Gastroesophageal sphincter (tissue), 4 donors: Measurements from ENCODE around the gene CSMD2. TPM values are rescaled to one million over a fixed set of nuclear protein-coding genes. Genes with fewer than 3 reads are reported as not detected.

ENCODE experiments used
- ATAC-seq: fragments of 150-250 bp; one replicate; pipeline ENCODE4 v1.9.1; 2016; ENCODE audit warnings: mild to moderate bottlenecking, moderate library complexity
- H3K27ac ChIP-seq, 4 donors: fragments of 200-600 bp; sonication (generic) in 3 of 4; 1 replicate in 3 of 4; 2 replicates in 1 of 4; pipeline ENCODE4 v1.5.1; 2016 to 2019
- H3K27me3 ChIP-seq: fragments of 200-600 bp; sonication (generic); one replicate; pipeline ENCODE4 v1.5.1; 2019
- H3K36me3 ChIP-seq, 2 donors: fragments of 200-600 bp; sonication (generic); one replicate each; pipeline ENCODE4 v1.5.1; 2019; ENCODE audit warnings: control low read depth in 1 of 2
- H3K4me1 ChIP-seq, 3 donors: fragments of 200-600 bp; sonication (generic); 1 replicate in 2 of 3; 2 replicates in 1 of 3; pipeline ENCODE4 v1.5.1; 2016 to 2019; ENCODE audit warnings: control low read depth in 2 of 3
- H3K4me3 ChIP-seq, 2 donors: fragments of 200-600 bp; sonication (generic); one replicate each; pipeline ENCODE4 v1.5.1; 2019; ENCODE audit warnings: mild to moderate bottlenecking in 1 of 2, moderate library complexity in 1 of 2
- H3K9me3 ChIP-seq, 3 donors: fragments of 200-600 bp; sonication (generic); one replicate each; pipeline ENCODE4 v1.5.1; 2017 to 2019; ENCODE audit warnings: control low read depth in 2 of 3
- EP300 ChIP-seq: sonication (generic); formaldehyde crosslinking; IDR thresholded peaks from one replicate; pipeline ENCODE4 v1.6.1; 2017; ENCODE audit warnings: antibody characterized with exemption, mild to moderate bottlenecking
- POLR2A ChIP-seq, 2 donors: fragments of 450-650 bp; IDR thresholded peaks; one replicate each; pipeline ENCODE4 v1.6.1; 2017; ENCODE audit warnings: antibody characterized with exemption in 2 of 2, mild to moderate bottlenecking in 2 of 2, moderate library complexity in 1 of 2
- POLR2AphosphoS5 ChIP-seq: sonication (generic); formaldehyde crosslinking; IDR thresholded peaks from one replicate; pipeline ENCODE4 v1.6.1; 2017; ENCODE audit warnings: antibody characterized with exemption
- WGBS, 2 donors: methylation state at CpG; one replicate each; pipeline ENCODE4 v1.1.5; 2018; ENCODE audit warnings: low coverage in 1 of 2; 5-methylcytosine and 5-hydroxymethylcytosine counted together
- total RNA-seq, 4 donors: library from RNA; depleted of rRNA; stranded (reverse); fragments of >200 nt; gene quantifications; one replicate each; pipeline ENCODE4 v1.1.0, GENCODE V29; 2016
- TF ChIP-seq, protein P1 (sequence below), 4 experiments: fragments of 200-600 bp in 2 of 4; fragments of 450-650 bp in 2 of 4; sonication (generic) in 1 of 4; IDR thresholded peaks; one replicate each; pipeline ENCODE4 v1.5.1; 2017 to 2019; ENCODE audit warnings: antibody characterized with exemption in 4 of 4, mild to moderate bottlenecking in 2 of 4, moderate library complexity in 2 of 4

Gene CSMD2
- total RNA-seq, 4 donors from 2014 or later, result 0.22 to 2.5 (median 0.37) TPM

DNA sequence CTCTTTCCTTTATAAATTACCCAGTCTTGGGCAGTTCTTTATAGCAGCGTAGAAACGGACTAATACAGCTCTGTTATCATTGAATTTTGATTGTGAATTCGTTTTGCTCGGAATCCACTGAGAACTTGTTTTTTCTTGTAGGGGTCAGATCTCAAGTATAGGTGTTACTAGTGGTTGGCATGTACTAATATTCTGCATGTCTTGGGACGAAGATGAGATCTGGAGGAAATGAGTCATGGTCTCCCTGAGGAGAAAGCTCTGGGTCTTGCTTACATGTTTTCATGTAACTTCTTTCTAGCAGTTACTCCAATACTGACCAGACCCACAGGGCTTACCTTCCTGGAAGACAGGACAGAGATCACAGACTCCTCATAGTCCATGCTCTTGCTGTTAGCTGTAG, 662.3 kb downstream of the CSMD2 start:
- no peak for ATAC-seq
- Histone ChIP-seq H3K4me1 (no peaks in the 10 kb centered on the region), H3K9me3 (peaks cover 0 to 9% (median 0%) of the 10 kb centered on the region in 3 donors), H3K36me3 (peaks cover 0 to 11% of the 10 kb centered on the region in 2 donors), H3K4me3 (no peak overlapping the region), H3K27me3 (no peaks in the 10 kb centered on the region), H3K27ac (no peak overlapping the region)
- WGBS, 2 donors, result 51 to 82% methylated on average over 5 of the region's 5 CpGs
- TF ChIP-seq POLR2A (IDR thresholded peaks at IDR 0.05), result no peak
- no peak for TF ChIP-seq EP300
- TF ChIP-seq POLR2AphosphoS5, result no peak
- TF ChIP-seq, protein P1, sequence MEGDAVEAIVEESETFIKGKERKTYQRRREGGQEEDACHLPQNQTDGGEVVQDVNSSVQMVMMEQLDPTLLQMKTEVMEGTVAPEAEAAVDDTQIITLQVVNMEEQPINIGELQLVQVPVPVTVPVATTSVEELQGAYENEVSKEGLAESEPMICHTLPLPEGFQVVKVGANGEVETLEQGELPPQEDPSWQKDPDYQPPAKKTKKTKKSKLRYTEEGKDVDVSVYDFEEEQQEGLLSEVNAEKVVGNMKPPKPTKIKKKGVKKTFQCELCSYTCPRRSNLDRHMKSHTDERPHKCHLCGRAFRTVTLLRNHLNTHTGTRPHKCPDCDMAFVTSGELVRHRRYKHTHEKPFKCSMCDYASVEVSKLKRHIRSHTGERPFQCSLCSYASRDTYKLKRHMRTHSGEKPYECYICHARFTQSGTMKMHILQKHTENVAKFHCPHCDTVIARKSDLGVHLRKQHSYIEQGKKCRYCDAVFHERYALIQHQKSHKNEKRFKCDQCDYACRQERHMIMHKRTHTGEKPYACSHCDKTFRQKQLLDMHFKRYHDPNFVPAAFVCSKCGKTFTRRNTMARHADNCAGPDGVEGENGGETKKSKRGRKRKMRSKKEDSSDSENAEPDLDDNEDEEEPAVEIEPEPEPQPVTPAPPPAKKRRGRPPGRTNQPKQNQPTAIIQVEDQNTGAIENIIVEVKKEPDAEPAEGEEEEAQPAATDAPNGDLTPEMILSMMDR (IDR thresholded peaks at IDR 0.05), result no peak

DNA sequence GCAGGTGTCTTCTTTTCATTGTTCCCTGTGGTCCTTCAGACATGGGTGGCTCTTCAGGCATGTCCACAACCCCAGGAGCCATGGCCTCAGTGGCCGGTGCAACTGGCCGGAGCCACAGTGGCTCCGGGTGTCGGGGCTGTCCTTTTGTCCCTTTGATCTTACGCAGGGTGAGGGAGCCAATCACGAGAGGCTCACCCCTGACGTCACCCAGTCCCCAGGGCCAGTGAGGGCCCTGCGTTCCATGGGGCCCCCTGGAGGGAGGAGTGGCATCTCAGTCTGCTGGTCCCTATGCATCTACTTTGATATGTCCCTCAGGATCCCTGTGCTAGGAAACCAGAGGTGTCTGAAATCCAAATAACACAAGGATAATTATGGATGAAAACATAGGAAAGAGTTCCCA, 663.3 kb downstream of the CSMD2 start:
- Histone ChIP-seq H3K4me1 (no peaks in the 10 kb centered on the region), H3K9me3 (peaks cover 0 to 18% (median 0%) of the 10 kb centered on the region in 3 donors), H3K36me3 (peaks cover 0 to 20% of the 10 kb centered on the region in 2 donors), H3K27me3 (no peaks in the 10 kb centered on the region), H3K4me3 (no peak overlapping the region), H3K27ac (no peak overlapping the region)
- no CpG with 5 or more reads among the region's 8 CpGs for WGBS, 2 donors
- TF ChIP-seq, protein P1 (IDR thresholded peaks at IDR 0.05), result no peak
- TF ChIP-seq POLR2AphosphoS5 (no peak), POLR2A (IDR thresholded peaks at IDR 0.05) (no peak)
- ATAC-seq, result no peak

DNA sequence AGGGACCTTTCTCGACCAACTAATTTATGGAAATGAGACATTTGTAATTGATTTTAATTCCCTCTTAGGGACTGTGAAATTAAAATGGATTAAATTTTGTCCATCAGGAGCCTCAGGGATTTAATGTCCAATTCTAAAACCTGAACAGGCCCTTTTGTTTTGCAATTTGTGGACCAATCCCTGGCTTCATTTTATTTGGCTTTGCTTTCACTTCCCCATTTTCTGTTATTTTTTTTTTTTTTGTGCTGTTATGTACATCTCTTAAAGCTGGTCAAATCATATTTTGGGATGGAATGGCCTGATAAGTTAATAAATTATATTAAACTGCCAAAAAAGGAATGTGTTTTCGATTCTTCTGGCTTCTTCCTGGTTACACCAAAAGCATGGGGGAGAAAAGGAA, 663.7 kb downstream of the CSMD2 start:
- Histone ChIP-seq H3K36me3 (peaks cover 0 to 24% of the 10 kb centered on the region in 2 donors), H3K9me3 (peaks cover 0 to 22% (median 0%) of the 10 kb centered on the region in 3 donors), H3K4me1 (no peaks in the 10 kb centered on the region), H3K27ac (no peak overlapping the region), H3K4me3 (no peak overlapping the region), H3K27me3 (no peaks in the 10 kb centered on the region)
- ATAC-seq, result no peak
- WGBS, 2 donors, result 83 to 93% methylated on average over 1 to 2 of the region's 2 CpGs
- TF ChIP-seq EP300 (no peak), POLR2AphosphoS5 (no peak), POLR2A (IDR thresholded peaks at IDR 0.05) (no peak)
- TF ChIP-seq, protein P1 (IDR thresholded peaks at IDR 0.05), result no peak

DNA sequence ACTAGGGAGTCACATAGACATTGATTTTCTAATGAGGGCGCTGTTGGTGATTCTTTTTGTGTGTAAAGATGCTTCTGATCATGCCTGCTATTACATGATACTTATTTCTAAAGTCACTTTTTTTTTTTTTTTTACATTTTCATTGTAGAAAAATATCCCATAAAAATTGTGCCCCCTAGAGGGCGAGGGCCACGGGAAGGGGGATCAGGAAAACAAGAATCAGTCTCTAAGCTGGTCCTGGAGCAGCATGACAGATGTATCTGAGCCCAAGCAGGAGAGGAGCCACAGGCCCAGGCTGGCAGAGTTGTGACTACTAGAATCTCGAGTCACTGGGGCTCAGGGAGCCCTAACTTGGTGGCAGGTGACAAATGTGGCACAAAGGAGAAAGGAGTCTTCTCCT, 664.5 kb downstream of the CSMD2 start:
- Histone ChIP-seq H3K36me3 (peaks cover 0 to 30% of the 10 kb centered on the region in 2 donors), H3K9me3 (peaks cover 0 to 29% (median 0%) of the 10 kb centered on the region in 3 donors), H3K4me1 (no peaks in the 10 kb centered on the region), H3K4me3 (no peak overlapping the region), H3K27ac (no peak overlapping the region), H3K27me3 (no peaks in the 10 kb centered on the region)
- WGBS, 2 donors, result 40 to 80% methylated on average over 1 to 2 of the region's 4 CpGs
- ATAC-seq, result no peak
- TF ChIP-seq POLR2AphosphoS5, result no peak
- TF ChIP-seq, protein P1 (IDR thresholded peaks at IDR 0.05), result no peak
- TF ChIP-seq POLR2A (IDR thresholded peaks at IDR 0.05), result no peak
- TF ChIP-seq EP300, result no peak

DNA sequence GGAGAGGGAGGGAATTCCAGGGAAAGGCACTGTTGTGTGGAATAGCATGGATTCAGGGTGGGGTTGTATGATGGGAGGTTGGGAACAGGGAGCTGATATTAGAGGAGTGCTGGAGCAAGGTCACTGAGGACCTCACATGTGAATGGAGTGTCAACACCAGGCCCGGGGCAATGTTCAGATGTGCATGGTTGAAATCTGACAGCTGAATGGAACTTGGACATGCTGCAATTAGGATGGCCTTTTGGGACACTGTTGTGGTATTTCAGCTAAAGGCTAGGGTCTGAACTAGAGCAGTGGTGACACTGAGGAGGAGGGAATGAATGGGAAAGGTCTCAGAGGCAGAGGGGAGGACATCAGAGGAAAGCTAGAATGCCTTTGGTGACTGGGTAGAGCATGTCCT, 667.6 kb downstream of the CSMD2 start:
- WGBS, 2 donors, result 80 to 100% methylated on average over 1 of the region's 1 CpG
- H3K27me3 ChIP-seq, result no peaks in the 10 kb centered on the region
- peaks cover 0 to 61% of the 10 kb centered on the region in 2 donors for H3K36me3 ChIP-seq
- H3K4me3 ChIP-seq, result no peak overlapping the region
- TF ChIP-seq POLR2AphosphoS5 (no peak), EP300 (no peak), POLR2A (IDR thresholded peaks at IDR 0.05) (no peak)
- TF ChIP-seq, protein P1 (IDR thresholded peaks at IDR 0.05), result no peak
- no peak for ATAC-seq
- H3K4me1 ChIP-seq, result no peaks in the 10 kb centered on the region
- peaks cover 0 to 59% (median 6%) of the 10 kb centered on the region in 3 donors for H3K9me3 ChIP-seq
- H3K27ac ChIP-seq, result no peak overlapping the region
